NK-92 (cell line): ENCODE measurements around the gene TGM6.
"Not testable (repeated sequence)": the region's sequence is repeated elsewhere in the genome, so short reads cannot be mapped to it uniquely, and the experiment has no call there.

Source experiments
- DNase-seq: peaks from one replicate; lab custom pipeline; 2025; ENCODE audit not compliant: unreplicated experiment; lab: John Stamatoyannopoulos, UW

Gene TGM6

DNA sequence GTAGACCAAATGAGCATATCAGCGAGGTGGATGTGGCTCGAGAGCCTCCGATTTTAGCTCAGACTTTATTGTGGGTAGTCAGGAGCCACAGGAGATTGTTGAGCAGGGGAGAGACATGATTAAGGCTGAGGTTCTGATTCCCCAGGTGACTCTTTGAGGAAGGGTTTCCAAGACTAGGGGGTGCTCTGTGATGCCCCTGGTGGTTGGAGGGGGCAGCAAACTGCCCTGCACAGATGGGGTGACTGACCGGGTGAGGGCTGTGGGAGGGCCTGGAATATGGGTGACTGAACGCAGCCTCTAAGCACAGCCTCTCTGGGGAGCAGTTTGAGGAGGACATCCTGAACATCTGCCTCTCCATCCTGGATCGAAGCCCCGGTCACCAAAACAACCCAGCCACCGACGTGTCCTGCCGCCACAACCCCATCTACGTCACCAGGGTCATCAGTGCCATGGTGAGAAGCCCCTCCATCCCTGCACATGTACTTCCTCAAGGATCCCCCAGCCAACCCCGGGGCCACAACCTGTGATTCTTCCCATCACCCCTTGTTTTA lies 17.0 kb downstream of the TGM6 start:
- no peak for DNase-seq

DNA sequence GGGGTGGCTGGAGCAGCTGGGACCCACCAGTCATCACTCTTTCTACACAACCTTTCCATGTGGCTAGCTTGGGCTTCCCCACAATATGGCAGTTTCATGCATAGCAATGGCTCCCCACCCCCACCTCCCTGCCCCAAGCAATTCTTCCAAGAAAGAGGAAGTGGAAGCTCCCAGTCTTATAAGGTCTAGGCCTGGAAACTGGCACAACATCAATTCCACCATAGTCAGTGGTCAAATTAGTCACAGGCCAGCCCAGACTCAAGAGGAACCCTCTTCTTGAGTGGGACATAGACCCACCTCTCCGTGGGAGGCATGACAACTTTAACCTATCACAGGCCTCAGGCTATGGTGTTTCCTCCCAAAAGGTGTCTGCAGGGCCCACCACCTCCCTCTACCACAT lies 17.7 kb downstream of the TGM6 start:
- DNase-seq: no peak

DNA sequence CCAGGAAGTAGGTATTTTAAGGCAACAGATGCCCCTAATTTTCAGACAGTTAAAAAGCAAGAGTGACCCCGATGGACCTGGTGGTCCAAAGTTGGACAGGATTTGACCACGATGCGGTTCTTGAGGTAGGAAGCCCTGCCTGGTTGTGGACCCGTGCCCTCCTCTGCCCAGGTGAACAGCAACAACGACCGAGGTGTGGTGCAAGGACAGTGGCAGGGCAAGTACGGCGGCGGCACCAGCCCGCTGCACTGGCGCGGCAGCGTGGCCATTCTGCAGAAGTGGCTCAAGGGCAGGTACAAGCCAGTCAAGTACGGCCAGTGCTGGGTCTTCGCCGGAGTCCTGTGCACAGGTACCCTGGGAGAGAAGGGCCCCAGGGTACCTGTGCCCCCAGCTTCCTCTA lies 18.7 kb downstream of the TGM6 start:
- no peak for DNase-seq

DNA sequence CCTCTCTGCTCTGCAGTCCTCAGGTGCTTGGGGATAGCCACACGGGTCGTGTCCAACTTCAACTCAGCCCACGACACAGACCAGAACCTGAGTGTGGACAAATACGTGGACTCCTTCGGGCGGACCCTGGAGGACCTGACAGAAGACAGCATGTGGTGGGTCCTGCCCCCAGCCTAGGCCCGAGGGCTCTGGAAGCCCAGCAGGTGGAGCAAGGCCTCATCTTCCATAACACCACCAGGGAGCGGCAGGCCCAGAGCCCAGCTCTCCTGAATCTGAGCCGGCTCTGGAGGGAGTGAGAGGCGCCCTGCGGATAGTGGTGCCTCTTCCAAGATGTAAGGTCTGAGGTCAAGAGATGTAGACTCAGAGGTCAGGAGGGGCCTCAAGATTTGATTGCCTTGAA lies 19.6 kb downstream of the TGM6 start:
- no peak for DNase-seq

DNA sequence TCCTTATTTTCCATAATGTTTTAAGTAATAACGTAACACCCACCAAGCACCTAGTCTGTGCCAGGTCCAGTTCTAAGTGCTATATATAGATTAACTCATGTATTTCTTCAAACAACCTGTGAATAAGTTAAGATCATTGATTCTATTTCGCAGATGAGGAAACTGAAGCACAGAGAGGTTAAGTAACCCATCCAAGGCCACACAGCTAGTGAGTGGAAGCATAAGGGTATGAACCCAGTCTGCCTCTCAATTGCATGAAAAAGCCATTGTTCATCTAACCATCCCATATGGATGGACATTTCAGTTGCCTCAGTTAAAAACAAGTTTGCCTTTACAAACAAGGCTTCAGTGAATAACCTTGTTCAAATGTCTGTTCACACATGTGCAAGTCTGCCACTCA lies 20.8 kb downstream of the TGM6 start:
- no peak for DNase-seq

DNA sequence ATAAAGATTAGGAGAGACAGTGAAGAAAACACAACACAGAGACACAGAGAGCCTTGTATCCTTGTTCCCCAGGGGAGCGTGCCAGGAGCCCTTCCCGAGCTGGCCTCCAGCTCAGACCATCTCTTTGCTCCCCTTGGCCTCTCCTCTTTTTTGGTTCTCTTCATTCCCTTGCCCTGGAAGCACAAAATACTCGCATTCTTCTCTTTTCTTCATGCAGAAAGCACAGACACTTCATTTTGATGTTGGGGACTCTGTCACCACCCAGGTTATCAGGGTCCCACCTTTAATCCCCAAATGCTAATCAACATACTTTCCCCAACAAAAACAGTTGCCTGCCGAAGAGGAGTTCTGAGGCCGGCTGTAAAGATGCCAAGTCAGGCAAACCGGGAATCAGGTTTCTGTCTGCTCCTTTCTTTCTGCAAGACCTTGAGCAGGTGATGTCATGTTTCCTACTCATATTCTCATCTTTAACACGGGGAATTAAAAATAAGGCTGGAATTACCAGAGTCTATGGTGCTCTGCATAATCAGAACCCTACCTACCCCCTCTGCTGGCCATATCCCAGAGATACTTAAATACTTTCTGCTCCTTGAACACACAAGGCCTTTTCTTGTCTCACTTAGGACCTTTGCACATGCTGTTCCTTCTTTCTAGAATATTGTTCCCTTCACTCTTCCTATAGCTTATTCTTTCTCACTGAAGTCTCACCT lies 21.7 kb downstream of the TGM6 start:
- DNase-seq: no peak

DNA sequence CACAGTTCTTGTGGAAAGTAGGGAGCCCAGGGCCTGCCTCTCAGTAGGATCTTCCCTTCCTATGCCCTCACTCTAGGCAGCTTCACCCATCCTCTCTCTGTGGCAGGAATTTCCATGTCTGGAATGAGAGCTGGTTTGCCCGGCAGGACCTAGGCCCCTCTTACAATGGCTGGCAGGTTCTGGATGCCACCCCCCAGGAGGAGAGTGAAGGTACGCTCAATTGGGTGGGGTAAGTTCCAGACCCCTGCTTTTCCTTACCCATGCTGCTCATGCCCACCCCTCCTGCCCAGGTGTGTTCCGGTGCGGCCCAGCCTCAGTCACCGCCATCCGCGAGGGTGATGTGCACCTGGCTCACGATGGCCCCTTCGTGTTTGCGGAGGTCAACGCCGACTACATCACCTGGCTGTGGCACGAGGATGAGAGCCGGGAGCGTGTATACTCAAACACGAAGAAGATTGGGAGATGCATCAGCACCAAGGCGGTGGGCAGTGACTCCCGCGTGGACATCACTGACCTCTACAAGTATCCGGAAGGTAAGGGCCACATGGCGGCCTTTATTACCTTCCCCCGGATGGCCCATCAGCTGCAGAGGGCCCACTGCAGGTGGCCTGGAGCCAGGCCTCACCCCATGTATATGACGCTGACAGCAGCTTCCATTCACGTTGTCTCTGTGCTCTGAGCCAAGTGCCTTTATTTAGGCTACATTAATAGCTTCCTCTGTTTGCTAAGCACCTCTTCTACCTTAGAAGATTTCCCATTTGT lies 22.8 kb downstream of the TGM6 start:
- DNase-seq: no peak

DNA sequence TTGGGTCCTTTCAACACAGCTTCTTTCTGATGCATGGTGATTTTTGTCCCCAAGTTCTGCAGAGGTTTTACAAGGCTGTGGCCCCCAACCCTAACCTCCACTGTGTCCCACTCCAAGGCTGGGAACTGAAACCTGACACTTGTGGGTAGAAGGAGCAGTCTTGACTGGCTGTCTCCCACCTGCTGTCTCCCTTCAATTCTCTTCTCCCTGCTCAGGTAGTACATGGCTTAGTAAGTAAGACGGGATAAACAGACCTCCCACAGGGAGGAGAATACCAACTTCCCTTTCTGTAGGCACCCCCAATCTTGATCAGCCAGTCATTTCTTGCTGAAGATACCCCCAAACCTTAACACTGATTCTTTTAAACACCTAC lies 25.0 kb downstream of the TGM6 start:
- no peak for DNase-seq

DNA sequence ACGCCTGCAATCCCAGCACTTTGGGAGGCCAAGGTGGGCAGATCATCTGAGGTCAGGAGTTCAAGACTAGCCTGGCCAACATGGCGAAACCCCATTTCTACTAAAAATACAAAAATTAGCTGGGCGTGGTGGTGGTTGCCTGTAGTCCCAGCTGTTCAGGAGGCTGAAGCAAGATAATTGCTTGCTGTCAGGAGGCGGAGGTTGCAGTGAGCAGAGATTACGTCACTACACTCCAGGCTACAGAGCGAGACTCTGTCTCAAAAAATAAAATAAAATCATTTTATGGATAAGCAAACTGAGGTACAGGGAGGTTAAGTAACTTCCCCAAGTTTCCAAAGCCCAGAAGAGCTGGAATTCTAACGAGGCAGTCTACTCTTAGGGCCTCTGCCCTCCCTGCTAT lies 26.7 kb downstream of the TGM6 start:
- not testable (repeated sequence) for DNase-seq

DNA sequence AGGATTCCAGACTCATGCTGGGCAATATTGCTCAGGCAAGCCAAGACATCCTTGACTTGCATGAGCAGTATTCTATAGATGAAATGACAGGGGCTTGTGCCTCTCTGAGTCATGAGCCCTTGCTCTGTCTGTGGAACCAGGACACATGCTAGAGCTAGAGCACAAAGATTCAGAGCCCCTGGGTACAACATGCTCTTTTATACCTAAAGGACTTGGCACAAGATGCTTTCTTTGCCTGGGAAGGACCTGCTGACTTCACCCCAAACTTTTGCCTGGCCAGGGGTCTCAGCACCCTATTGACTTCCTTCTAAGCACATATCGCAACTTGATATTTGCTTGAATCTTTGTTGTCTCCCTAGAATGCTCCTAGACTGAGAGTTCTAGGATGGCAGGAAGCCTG lies 27.4 kb downstream of the TGM6 start:
- DNase-seq: no peak

DNA sequence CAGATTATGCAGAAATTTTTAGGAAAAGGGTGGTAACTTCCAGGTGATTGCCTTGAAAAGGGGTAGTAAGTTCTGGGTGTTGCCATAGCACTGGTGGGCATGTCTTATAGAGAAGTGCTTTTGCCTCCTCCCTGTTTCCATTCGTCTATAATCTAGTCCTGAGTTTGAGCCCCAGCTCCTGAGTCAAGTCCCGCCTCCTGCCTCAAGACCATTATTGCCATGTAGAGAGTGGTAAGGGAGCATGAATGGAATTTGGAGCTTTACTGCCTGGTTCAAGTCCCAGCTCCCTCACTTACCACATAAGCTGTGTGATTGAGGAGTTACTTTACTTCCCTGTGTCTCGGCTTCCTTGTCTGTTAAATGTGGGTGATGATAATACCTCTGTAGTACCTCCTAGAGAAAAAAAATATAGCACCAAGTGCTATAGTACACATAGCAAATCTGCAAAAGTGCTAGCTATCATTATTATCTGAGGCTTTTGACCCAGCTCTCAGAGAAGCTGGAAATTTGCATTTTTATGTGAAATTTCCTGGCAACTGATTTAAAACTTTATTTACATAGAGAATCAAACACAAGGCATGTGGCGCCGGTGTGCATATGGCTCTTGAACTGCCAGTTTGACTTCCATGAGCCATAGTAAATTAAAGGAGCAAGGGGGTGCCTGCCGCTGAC lies 36.0 kb downstream of the TGM6 start:
- DNase-seq: no peak

DNA sequence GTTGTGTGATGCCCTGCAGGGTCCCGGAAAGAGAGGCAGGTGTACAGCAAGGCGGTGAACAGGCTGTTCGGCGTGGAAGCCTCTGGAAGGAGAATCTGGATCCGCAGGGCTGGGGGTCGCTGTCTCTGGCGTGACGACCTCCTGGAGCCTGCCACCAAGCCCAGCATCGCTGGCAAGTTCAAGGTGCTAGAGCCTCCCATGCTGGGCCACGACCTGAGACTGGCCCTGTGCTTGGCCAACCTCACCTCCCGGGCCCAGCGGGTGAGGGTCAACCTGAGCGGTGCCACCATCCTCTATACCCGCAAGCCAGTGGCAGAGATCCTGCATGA lies 36.5 kb downstream of the TGM6 start:
- no peak for DNase-seq

DNA sequence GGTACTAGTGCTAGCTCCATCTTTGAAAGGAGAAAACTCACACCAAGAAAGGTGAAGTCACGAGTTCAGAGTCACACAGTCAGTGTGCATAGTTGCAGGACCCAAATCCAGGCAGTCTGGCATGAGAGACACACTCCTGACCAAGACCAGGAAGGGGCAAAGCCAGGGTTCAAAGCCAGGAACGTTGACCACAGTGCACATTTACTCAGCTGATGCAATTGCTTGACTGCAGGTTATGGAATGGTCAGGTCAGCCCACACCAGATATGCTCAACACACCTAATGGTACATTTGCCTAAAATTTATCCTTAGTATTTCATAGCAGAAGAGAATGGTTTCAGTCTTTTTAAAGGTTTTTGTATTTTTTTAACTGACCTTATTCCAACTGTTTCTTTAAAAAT lies 37.7 kb downstream of the TGM6 start:
- no peak for DNase-seq

DNA sequence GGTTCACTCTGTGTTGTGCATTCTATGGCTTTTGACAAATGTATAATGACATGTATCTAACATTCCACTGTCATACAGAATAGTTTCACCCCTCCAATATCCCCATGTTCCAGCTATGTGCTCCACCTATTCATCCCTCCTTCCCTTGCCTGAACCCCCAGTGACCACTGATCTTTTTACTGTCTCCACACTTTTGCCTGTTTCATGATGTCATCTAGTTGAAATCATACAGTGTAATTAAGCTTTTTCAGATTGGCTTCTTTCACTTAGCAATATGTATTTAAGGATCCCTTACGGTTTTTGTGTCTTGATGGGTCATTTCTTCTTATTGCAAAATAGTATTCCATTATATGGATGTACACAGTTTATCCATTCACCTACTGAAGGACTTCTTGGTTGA lies 39.8 kb downstream of the TGM6 start:
- no peak for DNase-seq

DNA sequence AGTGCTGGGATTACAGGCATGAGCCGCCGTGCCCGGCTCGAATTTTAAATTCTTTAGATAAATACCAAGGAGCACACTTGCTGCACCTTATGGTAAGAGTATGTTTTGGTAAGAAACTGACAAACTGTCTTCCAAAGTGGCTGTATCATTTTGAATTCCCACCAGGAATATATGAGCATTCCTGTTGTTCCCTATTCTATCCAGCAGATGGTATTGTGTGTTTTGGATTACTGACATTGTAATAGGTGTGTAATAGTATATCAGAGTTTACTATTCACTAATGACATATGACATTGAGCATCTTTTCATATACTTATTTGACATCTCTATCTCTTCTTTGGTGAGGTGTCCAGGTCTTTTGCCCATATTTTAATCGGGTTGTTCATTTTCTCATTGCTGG lies 40.5 kb downstream of the TGM6 start:
- DNase-seq: no peak

DNA sequence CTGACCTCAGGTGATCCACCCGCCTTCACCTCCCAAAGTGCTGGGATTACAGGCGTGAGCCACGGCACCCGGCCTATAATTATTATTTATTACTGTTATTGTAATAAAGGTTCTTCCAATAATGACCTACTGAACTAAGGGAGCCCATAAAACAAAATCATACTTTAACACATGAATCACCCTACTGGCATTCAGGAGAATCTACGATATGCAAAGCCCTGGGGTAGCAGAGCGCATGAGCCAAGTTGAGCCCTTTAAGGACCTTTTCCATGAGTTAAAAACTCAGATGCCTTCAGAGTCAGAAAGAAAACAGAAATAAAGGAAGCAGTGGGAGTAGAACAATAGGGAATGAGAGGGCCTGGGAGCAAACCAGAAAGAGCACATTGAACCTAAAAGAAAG lies 48.4 kb downstream of the TGM6 start:
- DNase-seq: no peak

DNA sequence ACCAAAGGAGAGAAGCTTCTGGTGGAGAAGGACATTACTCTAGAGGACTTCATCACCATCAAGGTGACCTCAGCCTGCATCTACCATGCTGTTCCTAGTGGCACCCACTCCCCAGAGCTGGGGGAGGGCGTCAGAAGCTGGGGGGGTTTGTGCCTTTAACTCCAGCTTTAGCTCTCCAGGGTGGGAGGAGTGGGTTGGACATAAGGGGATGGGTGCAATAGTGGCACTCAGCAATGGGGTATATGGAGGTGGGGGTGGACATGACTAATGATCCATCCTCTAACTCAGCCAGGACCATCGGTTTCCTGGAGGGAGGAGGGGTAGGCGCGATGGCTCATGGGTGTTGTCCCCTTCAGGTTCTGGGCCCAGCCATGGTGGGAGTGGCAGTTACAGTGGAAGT lies 49.8 kb downstream of the TGM6 start:
- DNase-seq: no peak

DNA sequence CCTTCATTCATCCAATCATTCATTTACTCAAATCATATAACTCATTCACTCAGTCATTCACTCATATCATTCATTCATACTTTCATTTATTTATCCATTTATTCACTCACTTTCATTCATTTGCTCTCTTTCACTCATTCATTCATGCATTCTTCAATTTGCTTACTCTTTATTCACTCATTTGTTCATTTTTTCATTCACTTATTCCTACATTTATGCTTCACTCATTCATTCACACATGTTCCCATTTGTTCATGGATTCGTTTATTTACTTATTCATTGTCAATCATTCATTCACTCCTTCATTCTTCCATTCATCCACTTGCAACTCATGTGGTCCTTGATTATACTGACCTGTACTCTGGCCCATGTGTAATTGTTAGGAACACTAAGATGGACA lies 50.5 kb downstream of the TGM6 start:
- no peak for DNase-seq

DNA sequence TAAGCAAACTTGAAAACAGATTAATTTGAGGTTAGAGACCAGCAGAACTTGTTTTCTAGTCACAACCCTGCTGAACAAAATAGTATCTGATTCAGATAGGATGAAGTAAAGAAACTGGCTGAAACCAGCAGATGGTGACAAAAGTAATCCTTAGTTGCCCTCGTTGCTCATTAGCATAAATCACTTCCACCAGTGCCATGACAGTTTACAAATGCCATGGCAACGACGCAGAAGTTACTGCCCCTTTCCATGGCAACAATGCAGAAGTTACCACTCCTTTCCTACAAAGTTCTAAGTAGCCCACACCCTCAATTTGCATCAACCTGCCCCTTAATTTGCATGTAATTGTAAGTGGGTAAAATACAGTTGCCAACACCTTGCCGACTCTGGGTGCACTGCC lies 66.1 kb downstream of the TGM6 start:
- DNase-seq: no peak

DNA sequence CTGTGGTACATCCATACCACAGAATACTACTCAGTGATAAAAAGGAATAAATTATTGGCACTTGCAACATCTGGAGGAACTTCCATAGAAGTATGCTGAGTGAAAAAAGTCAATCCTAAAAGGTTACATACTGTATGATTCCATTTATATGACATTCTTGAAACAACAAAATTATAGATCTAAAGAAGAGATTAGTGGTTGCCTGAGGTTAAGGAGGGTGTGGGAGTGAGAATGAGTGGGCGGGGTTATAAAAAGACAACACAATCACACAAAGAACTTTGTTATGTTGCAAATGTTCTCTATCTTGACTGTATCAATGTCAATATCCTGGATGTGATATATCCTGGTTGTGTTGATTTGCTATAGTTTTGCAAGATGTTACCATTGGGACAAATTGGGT lies 68.7 kb downstream of the TGM6 start:
- no peak for DNase-seq

DNA sequence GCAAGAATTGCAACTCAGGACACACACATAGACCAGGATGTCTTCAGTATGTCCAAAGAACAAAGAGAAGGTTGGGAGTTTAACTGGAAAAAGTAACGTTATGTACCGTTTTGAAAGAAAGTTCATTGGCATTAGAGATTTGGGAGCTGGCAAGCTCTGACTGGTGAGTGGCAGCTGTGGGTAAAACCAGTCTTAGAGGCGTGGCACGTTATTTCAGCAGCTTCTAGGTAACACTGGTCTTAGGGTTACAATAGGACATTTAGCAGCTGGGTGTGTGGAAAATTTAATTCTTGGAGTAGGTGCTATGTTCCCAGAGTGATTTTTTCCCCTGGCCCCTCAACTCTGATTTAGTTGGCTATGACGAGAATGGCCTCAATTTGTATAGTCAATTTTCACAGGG lies 70.7 kb downstream of the TGM6 start:
- DNase-seq: no peak
